Stimulated activated CD8-positive, alpha-beta memory T cell treated with anti-CD3 and anti-CD28 coated beads, Interleukin-7, amount 100 ng/mL, for 1 hour (primary cell): ENCODE results near the gene SLC9A3.

Experiments used
- DNase-seq, 2 donors: peaks; one replicate each; pipeline ENCODE4 v3.0.0-alpha.2; 2020; ENCODE audit warnings: low read depth in 2 of 2

The SLC9A3 gene

DNA sequence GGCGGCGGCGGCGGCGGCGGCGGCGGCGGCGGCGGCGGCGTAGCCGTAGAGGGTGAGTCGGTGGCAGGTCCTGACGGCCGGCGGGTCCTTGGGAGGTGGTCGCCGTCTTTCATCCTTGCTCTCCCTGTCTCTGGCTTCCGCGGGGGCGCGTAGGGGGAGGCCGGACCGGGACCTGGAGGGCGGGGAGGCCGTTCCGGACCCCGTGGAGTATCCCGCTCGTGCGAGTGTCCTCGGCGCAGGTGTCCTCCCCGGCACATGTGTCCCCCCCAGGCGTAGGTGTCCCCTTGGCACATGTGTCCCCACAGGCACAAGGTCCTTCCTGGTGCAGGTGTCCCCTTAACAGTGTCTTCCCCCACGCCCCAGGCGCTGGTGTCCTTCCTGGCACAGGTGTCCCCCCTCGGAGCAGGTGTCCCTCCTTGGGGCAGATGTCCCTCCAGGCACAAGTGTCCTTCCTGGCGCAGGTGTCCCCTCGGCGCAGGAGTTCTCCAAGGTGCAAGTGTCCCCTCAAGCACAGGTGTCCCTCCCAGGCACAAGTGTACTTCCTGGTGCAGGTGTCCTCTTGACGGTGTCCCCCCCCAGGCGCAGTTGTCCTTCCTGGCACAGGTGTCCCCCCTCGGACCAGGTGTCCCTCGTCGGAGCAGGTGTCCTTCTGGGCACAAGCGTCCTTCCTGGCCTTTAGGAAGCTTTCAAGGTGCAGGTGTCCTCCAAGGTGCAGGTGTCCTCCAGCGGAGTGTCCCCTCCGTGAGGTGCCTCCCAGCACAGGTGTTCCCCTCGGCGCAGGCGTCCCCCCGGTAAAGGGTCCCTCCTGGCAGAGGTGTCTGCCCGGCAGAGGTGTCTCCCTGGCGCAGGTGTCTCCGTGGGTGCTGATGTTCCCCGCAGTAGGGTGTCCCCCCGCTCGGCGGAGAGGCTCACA is 80.8 kb downstream of the SLC9A3 start:
- no peak for DNase-seq

DNA sequence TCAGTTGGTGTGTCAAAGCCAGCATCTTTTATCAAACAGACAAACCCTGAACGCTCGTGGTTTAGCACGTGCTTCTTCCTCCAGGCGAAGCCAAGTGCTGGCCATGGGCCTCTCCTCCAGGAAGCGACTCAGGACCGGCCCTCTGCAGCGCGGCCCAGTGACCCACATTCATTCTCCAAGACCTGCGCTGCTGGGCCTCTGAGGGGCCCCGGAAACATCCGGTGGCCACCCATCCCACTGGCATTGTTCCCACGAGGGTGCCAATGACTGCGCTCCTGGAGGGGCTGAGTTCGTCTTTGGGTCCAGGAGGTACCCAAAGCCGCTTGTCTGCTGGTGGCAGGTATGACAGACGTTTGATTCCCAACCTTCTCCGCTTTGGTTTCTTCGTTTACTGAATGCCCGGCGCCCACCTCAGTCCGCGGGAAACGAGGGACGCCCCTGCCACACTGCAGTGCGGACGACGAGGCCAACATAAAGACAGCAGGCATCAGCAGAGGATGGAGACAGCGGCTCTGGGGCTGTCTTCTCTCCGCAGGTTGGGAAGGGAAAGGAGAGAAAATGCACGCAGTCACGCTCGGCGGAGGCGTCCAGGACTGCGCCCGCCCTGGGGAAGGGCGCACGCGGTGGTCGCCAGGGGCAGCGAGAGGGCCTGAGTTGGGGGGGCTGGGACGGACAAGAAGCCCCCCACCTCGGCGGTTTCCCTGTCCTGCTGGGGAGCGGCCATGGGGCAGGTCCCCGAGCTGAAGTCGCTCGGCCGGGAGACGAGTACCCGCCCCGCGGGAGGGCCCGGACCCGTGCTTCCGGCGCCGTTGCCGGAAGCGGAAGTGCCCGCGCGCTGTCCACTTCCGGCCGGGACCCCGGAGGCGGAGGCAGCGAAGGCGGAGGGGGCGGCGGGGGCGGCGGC is 81.7 kb downstream of the SLC9A3 start, which contains the start of gene EXOC3:
TSS of gene EXOC3 (plus strand) at position 842 of the 904 bp plus-strand sequence. CDS start 3,030 bp downstream, outside the sequence.
- peak; percentile 57 to 61 for DNase-seq

DNA sequence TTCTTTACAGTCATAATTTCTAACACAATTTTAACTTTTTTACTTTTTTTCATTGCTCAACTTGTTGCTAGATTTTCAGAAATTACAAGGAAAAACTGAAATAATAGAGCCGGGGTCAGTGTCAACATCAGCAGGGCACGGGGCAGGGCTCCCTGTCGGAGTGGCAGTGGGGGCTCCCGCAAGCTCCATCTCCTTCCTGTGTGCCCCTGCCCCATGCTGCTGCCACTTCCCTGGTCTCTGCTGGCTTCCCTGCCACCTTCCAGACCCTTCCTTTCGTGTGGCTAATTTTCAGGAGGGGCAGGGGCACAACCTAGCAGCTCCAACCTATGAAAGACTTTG is 82.3 kb downstream of the SLC9A3 start:
- no peak for DNase-seq

DNA sequence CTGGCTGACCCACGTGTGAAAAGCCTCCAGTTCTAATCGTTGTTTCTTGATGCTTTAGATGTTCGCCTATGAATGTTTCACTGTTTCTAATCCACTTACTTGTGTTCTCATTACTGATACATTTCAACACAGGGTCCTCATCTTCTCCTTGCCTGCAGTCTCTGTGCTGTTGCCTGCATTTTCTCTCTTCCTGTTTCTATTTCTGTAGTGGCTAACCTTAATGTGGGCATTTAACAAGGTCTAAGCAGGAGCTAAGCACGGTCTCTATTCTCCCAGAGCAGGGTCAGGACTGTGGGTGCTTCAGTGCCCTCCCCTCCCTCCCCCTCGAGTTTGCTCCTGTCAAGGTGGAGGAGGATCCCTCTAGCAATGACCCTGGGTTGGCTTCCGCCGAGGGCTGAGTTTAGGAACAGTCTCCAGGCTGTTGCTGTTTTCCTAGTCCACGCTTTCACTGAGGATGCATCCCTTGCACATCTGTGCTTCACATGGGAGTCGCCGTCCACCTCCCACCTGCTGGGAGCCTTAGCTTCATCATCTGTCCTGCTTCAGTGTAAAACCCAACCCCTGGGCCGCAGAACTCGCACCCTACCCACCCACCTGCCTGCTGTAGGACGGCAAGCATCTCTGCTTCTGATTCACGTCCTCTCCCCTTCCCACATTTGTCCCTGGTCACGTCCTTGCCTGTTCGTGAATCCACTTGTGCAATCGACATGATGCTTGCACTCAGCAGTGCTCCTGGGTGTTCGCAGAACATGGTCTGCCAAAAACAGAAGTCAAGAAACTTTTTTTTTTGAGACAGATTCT is 83.6 kb downstream of the SLC9A3 start:
- no peak for DNase-seq

DNA sequence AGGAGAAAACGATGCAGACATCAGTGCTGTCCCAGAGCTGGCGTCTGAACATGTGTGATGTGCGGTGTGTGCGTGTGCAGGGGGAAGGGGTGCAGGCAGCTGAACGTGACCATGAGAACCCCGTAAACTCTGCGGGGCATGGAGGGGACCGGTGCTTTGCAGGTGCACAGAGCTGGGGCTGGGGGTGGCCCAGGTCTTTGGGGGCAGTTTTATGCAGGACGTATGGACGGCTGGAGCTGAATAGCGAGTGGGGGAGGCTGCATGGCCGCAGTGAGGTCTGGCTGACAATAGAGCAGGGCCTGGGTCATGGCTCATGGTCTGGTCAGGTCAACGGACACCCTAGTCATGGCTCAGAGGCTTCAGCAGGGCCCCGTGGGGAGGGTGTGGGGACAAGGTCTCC is 84.6 kb downstream of the SLC9A3 start:
- DNase-seq = no peak

DNA sequence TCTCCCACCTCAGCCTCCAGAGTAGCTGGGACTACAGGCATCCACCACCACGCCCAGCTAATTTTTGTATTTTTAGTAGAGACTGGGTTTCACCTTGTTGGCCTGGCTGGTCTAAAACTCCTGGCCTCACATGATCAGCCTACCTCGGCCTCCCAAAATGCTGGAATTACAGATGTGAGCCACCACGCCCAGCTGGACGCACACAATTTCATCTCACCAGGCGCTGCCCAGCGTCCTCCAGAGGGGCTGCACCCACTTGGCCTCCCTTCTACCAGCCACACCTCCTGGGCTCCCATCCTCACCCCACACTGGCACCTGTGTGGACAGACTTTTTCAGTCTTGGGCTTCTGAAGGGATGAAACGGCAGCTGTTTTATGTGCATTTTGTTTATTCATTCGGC is 85.1 kb downstream of the SLC9A3 start:
- DNase-seq = no peak

DNA sequence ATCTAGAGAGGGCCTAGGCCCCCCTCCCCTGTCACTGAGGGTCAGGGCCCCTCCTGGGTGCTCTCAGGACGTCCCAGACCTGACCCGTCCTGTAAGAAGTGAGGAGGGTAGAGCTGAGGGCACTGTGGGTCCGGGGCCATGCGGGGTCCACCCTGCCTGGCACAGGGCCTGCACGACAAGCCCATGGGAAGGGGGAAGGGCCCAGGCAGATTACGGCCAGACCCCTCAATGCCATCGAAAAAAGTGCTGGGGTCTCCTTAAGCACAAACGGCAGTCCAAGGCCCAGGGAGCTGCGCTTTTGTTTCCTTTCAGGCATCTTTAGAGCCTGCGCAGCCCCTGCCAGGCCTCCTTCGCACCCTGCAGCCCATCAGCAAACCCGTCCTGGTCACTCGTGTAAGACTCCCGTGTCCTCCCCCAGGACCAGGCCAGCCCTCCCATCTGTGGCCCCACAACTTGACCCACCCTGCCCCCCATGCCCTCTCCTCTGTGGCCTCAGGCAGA is 85.7 kb downstream of the SLC9A3 start:
- no peak for DNase-seq

DNA sequence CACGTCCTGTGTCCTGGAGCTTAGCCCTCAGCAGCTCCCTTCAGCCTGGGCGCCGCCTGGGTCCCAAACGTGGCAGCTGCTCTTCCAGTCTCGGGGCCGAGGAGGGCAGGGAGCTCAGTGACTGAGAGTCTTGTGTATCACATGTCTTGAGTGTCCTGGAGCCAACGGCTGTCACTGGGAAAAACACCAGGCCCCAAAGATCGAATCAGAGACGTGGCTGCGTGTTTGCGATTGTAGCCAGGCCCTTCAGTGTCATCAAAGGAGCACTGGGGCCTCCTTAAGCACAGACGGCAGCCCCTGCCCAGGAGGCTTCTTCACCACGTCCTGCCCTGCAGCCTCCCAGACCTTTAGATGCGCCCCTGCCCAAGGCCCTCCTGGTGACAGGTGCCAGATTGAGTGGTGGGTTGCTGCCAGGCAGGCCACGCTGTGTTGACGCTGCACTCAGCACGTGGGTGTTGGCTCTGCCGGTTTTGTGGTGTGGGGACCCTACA is 86.9 kb downstream of the SLC9A3 start:
- DNase-seq = no peak

DNA sequence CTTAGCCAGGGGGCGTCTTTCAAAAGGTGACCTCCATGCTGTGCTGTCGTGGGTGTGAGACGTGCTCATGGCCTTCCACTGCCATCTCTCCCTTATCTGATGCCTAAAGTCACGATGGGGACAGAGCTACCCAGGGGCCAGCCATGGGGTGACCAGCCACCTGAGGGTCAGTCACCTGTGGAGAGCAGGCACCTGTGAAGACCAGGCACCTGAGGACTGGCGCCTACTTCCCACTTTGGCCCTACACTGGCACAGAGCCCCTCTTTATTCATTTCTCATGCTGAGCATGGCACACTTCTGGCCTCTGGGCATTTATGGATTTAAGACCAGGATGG is 87.6 kb downstream of the SLC9A3 start:
- no peak for DNase-seq

DNA sequence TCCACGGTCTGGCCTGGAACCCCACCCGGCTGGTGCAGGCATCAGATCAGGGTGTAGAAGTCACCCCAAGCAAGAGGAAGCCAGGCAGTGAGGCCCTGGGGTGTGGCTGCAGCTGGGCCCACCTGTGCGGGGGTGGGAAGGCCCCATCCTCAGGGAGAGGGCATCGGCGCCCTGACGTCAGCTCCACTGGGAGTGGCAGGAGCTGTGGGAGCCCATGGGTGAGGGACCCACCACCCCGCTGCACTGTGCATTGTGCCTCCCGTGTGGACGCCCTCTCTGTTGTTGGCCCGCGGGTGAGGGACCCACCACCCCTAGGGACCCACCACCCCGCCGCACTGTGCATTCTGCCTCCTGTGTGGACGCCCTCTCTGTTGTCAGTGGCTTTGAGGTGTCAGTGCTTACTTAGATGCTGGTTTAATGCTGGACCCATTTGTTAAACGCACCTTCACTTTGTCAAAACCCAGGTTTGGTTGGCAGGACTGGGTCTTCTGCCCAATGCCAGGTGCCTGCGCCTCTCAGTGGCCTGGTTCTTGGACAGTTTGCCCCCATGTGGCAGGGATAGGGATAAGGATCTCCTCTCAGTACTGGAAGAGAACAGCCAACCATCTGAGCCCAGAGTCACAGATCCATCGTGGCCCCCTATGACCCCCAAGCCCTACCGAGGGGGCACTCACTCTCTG is 88.1 kb downstream of the SLC9A3 start:
- no peak for DNase-seq

DNA sequence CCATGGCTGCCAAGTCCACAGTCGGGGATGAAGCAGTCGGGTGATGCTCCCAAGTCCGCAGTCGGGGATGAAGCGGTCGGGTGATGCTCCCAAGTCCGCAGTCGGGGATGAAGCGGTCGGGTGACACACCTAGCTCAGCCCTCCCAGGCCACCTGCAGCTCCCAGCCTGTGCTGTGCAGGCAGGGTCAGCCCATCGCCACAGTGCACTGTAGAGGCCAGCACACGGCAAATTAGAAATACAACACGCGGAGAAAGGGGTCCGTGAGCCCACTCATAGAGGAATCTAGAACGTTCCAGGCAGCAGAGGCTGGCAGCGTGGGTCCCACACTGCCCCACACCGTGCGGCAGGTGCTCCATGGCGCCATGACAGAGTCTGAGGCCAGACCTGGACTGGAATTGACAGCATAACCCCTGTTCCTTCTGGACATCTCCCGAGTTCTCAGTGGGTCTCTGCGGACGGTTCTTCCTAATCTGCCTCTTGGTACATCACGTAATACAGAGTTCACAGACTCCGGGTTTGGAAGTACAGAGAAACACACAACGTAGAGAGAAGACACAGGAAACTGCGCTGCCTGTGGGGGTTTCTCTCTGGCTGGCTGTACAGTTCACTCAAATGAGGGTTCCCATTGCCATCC is 89.0 kb downstream of the SLC9A3 start:
- DNase-seq = no peak

DNA sequence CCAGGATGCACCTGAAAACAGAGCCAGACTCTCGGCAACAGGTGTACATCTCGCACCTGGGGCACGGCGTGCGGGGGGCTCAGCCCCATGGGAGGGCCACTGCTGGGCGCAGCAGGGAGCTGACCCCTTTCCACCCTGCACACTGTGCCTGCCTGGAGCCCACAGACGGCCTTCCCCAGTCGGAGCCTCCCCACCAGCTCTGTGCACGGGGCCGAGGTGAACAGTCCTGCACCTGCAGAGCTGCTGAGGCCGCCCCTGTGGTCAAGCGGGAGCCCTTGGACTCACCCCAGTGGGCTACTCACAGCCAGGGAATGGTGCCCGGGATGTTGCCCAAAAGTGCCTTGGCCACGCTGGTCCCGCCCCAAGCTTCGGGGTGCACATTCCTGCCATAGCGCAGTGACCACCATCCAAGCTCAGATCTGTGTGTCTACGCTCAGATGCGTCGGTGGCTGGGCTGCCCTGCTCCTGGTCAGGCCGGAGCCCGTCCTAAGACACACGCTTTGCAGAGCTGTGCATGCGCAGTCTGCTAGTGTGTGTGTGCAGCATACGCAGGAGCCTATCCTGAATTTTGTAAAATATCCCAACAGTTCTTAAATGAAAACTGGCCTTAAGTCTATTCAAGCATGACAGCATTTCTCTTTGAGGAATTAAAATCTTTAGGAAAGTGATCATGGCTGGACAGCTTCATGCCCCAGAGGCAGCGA is 89.7 kb downstream of the SLC9A3 start:
- DNase-seq = no peak

DNA sequence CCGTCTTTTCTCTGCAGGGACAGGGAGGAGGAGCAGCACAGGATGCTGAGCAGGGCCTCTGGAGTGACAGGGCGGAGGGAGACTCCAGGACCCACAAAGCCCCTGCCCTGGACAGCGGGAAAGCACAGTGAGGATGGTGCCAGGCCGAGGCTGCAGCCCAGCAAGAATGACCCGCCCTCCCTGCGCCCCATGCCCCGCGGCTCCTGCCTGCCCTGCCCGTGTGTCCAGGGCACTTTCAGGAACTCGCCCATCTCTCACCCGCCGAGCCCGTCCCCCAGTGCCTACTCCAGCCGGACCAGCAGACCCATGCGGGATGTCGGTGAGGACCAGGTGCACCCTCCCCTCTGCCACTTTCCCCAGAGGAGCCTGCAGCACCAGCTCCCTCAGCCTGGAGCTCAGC is 90.4 kb downstream of the SLC9A3 start:
- no peak for DNase-seq

DNA sequence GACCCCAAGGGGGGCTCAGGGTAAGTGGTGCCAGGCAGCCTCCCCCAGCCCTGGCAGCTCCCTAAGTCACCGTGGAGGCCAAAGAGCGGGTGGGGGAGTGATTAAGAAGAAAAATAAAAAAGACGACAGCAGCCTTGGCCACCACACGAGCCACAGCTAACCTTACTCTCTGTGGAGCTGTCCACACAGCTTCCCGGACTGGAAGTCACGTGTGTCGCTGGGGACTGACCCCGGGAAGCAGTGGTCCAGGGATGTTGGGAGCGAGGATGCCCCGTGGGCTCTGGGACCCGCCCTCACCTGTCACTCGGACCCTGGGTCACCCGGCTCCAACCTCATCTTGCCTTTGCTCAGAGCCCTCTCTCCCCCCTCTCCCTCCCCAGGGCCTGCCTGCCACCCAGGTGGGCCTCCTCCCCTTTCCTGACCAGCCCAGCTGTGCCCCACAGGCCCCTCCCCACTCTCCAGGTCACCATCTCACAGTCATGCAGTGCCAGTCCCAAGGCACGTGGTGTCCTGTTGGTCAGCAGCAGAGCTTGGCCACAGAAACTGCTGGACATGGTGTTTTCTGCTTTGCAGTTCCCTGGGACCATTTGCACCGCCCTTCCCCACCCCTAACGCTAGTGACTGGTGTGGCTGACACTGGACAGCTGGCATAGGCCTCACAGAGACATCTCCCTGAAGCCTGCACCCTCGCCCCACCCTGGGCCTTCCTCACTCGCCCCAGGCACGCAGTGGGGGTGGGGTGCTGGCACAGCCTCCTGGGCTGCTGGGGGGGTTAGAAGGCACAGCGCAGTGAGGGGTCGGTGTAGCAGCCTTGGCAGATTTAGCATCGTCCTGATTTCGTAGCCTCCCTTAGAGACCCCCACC is 91.1 kb downstream of the SLC9A3 start:
- DNase-seq = no peak

DNA sequence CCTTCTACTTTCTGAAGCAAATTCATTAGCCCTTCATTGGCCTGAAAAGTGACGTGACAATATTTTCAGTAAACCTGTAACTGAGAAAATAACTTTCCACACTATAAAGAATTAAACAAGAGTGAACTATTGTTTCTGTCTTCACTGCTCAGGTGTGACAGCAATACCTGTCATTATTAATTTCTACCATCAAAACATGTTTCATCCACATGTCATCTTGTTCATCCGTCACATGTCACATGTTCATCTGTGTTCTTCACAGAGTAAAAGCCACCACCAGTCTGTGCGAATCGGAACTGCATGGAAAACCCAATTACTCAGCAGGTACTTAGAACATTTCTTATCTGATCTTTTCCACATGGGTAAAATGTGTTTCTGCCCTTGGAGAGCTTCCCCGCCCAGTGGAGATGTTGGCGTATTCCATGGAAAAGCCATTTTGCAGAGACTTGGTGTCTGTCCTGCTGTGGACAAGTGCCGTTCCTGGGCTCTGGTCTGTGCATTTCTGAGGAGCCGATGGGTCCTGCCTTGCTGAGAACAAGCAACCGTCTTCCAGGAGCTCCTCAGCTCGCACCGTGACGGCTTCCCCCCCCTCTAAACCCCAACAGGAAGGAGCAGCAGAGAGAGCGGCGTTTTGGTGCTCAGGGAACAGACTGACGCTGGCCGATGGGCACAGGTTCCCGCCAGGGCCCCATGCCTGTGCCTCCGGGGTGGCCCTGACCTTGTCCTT is 91.9 kb downstream of the SLC9A3 start:
- DNase-seq = no peak

DNA sequence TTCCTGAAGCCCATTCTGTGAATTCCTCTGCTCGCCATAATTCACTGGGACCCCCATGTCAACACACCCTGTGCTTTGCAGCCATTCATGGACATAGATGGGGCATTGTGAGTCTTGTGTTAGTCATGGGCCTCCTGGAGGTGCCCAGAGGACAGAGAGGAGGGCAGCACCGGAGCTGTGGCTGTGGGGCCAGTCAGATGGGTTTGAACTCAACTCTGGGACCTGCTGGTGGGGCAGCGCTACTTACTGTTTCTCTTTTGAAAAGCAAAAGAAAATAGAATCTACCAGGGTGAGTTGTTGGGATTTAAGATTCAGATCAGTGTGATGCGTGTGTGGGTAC is 92.6 kb downstream of the SLC9A3 start:
- no peak for DNase-seq

DNA sequence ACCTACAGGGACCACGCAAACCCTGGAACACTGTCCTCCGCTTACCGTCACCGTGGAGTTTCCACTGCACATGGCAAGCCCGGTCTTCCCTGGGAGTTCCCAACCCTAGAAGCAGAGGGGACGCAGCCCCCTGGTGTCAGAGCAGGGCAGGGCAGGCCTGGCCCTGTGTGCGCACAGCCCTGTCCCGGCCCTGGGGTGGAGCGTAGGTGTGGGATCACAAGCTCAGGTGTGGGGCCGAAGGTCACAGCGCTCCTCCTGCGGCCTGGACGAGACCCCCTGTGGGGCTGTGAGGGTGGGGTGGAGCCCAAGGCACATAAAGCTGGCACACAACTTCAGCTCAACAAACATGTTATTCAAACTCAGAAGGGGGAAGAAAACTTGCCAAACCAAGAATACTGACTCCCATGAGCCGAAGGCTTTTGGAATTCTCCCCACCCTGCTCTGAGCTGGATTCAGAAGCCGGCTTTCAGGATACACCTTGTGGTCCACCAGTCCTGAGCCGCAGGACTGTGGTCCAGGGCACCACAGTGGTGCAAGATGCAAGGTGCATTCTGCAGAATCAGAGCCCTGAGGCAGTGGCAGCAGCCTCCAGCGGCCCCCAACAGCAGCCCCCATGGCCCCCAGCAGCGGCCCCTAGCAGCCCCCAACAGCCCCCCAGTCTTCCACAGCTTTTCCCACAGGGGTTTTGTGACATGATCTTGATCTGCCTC is 93.1 kb downstream of the SLC9A3 start:
- DNase-seq = peak in 1 of 2 donors; percentile 10
